ENCODE measurements around the gene LILRB4. TPM values are rescaled to one million over a fixed set of nuclear protein-coding genes. Genes with fewer than 3 reads are reported as not detected.

Gene LILRB4
- total RNA-seq, 1 experiment from 2014 or later: not detected

DNA sequence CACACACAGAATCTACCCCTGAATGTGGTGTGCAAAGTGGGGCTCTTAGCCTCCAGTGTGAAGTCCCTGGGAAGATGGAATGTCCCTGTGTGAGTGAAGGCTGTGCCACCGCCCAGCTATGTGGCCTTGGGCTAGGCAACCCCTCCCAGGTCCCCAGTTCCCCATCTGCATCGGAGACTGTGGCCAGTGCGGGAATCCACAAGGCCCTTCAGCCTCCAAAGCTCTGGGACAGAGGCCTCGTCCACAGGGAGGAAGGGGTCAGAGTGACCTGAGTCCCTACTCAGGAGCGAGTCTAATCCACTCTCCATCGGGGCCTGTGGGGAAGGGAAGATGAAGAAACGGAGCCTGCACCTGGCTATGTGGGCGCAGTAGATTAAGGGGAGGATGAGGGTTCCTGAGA, 42.1 kb downstream of the LILRB4 start:
- Histone ChIP-seq H4K20me1 (ENCODE audit: control insufficient read depth, insufficient read depth, insufficient read length) (no peaks in the 10 kb centered on the region), H2BK15ac (ENCODE audit: low read depth, low read length) (no peak overlapping the region), H3K79me1 (ENCODE audit: insufficient read depth, low read depth, low read length, poor library complexity, severe bottlenecking) (no peaks in the 10 kb centered on the region), H3K9ac (ENCODE audit: extremely low read depth, insufficient read length, low read length) (no peak overlapping the region), H3K23me2 (ENCODE audit: insufficient read length, low read depth, low read length, poor library complexity, severe bottlenecking) (no peaks in the 10 kb centered on the region), H4K5ac (ENCODE audit: insufficient read length, low read depth, low read length) (no peak overlapping the region), H3K4me1 (ENCODE audit: insufficient read depth, low read length) (no peaks in the 10 kb centered on the region), H3K27ac (ENCODE audit: insufficient read length, low read depth, low read length) (no peak overlapping the region), H3K9me3 (ENCODE audit: control insufficient read depth, low read depth, low read length) (peaks cover 85% of the 10 kb centered on the region), H3K79me2 (ENCODE audit: insufficient read depth, low read length) (no peaks in the 10 kb centered on the region), H2BK5ac (ENCODE audit: insufficient read length, low read length) (no peak overlapping the region), H3K4ac (ENCODE audit: low read depth, low read length) (no peak overlapping the region), H2BK120ac (ENCODE audit: low read depth, low read length, poor library complexity, severe bottlenecking) (no peak overlapping the region), H4K91ac (ENCODE audit: insufficient read length, low read depth, low read length) (no peak overlapping the region), H3K56ac (ENCODE audit: insufficient read length, low read depth, low read length) (no peak overlapping the region), H3K27me3 (ENCODE audit: insufficient read depth, low read length) (no peaks in the 10 kb centered on the region), H2AFZ (ENCODE audit: low read length) (no peak overlapping the region), H3T11ph (ENCODE audit: low read length) (no peak overlapping the region), H3K23ac (ENCODE audit: insufficient read length, low read depth, low read length) (no peak overlapping the region), H3K18ac (ENCODE audit: insufficient read length, low read depth, low read length) (no peak overlapping the region), H4K8ac (replicated peaks; ENCODE audit: insufficient read length, low read depth, low read length) (no peak overlapping the region), H2AK5ac (ENCODE audit: insufficient read length, low read length) (no peak overlapping the region), H2BK12ac (ENCODE audit: insufficient read length, low read depth, low read length) (no peak overlapping the region), H3K14ac (ENCODE audit: insufficient read depth, low read length) (no peak overlapping the region), H2BK20ac (ENCODE audit: low read depth, low read length, poor library complexity, severe bottlenecking) (no peak overlapping the region), H3K4me2 (ENCODE audit: insufficient read depth, insufficient read length, low read length) (no peak overlapping the region)
- Mint-ChIP-seq H3K4me1 (no peaks in the 10 kb centered on the region), H3K9me3 (peaks cover 92 to 94% of the 10 kb centered on the region in 2 experiments), H3K4me3 (no peak overlapping the region), H3K27ac (no peak overlapping the region), H3K36me3 (ENCODE audit: insufficient read depth in 1 of 3, low read depth in 3 of 3) (peaks cover 9 to 34% (median 13%) of the 10 kb centered on the region in 3 experiments; a peak in 6 of 7 replicates), H3K27me3 (ENCODE audit: low read depth) (peaks cover 10% of the 10 kb centered on the region)
- no peak for TF ChIP-seq CTCF (conservative IDR thresholded peaks at IDR 0.05)
- no CpG with 5 or more reads among the region's 8 CpGs for WGBS (ENCODE audit: extremely low coverage, insufficient read length, low lambda C conversion rate)
- no peak for DNase-seq

All from H9 (cell line).